GM19193 (cell line): Measurements from ENCODE around the gene LPP.

ENCODE experiments used
- POLR2A ChIP-seq: IDR thresholded peaks from 4 replicates; pipeline ENCODE4 v1.6.1; 2011; ENCODE audit not compliant: insufficient read depth, insufficient read length; ENCODE audit errors: extremely low read depth

Gene LPP

GRCh38 chr3:188489639-188490405, 335.9 kb downstream of the LPP start:
- TF ChIP-seq POLR2A, result no peak

DNA sequence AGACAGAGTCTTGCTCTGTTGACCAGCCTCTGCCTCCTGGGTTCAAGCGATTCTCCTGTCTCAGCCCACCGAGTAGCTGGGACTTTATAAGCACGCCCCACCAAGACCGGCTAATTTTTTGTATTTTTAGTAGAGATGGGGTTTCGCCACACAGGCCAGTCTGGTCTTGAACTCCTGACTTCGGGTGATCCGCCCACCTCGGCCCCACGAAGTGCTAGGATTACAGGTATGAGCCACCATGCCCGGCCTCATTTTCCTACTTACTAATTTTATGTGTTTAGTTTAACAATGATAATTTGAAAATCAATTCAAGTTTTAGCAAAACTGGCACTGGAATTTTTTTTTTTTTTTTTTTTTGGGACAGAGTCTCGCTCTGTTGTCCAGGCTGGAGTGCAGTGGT, 336.5 kb downstream of the LPP start:
- TF ChIP-seq POLR2A, result no peak

DNA sequence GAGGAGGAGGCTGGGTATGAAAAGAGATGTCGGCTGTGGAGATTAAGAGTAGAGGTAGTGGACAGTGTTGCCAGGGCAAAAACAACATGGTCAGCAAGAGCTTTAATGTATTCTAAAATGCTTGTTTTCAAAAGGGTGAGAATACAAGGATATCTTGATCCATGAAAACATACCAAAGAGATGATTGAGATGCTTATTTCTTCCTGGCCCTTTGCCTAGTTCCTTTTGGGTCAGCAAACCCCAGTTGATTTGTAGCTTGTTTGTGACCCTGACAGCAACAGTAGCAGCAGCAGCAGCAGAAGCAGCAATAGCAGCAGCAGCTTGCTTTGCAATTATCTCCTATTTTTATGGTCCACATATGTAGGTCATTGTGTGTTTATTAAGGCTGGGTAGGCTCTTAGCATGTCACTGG, 337.3 kb downstream of the LPP start:
- no peak for TF ChIP-seq POLR2A

- no peak for TF ChIP-seq POLR2A
Measured at GRCh38 chr3:188496390-188496789, 342.4 kb downstream of the LPP start.

DNA sequence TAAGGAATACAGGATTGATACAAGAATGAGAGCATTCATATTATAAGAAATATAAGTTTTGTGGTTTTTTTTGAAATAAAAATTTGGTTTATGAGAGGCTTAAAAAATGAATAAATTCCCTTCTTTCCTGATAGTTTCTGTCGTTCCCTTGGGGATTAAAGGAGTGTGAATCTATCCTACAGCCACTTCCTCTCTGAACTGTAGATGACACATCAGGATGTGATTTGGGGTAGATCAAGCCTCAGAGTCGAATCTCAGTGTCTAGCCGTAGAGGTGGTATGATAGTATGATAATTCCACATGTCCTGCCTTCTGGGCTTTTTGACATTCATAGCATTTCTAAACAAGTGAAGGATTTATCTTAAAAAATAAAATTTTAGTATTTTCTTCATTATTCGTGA, 343.1 kb downstream of the LPP start:
- TF ChIP-seq POLR2A, result no peak

DNA sequence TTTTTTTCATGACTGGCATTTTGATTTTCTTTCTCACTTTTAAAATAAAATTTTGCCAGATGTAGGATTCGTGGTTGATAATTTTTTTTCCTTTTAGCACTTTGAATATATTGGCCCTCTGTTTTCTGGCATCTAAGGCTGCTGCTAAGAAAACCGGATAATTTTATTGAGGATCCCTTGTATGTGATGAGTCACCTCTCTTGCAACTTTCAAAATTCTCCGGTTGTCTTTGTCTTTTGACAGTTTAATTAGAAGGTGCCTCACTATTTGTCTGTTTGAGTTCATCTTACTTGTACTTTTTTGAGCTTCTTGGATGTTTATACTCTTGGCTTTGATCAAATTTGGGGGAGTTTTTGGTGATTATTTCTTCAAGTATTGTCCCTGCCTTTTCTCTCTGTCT, 349.7 kb downstream of the LPP start:
- no peak for TF ChIP-seq POLR2A

GRCh38 chr3:188505151-188505550, 351.2 kb downstream of the LPP start:
- TF ChIP-seq POLR2A, result no peak

DNA sequence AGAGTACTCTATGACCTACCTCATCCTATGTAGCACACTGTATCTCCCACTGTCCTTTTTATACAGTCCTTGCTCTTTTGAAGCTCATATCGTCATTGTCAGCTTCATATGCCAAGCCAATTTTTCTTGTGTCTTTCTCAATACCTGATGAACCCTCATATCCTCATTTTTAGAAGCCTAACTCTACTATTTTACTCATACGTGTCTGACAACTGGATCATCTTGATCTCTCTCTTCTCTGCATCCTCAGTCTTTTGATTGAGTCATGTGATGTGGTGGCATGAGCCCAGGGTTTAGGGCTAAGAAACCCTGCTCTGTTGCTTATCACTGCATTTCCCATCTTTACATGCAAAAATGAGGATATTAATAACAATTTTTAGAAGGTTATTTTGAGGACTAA, 352.0 kb downstream of the LPP start:
- TF ChIP-seq POLR2A, result no peak

DNA sequence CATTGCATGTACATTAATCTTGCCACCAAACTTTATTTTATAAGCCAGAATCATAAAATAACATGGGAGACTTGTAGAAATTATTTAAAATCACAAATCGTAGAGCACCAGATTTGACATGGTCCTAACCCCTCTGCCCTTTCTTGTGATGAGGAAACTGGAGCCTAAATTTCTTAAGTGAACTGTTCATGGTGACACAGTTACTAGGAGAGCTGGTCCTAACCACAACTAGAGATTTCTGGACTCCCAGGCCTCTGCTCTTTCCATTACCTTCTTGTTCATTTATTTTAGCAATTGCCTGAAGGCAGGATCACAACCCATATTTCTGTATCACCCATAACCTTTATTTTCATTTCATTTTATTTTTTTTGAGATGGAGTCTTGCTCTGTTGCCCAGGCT, 352.5 kb downstream of the LPP start:
- TF ChIP-seq POLR2A, result no peak

DNA sequence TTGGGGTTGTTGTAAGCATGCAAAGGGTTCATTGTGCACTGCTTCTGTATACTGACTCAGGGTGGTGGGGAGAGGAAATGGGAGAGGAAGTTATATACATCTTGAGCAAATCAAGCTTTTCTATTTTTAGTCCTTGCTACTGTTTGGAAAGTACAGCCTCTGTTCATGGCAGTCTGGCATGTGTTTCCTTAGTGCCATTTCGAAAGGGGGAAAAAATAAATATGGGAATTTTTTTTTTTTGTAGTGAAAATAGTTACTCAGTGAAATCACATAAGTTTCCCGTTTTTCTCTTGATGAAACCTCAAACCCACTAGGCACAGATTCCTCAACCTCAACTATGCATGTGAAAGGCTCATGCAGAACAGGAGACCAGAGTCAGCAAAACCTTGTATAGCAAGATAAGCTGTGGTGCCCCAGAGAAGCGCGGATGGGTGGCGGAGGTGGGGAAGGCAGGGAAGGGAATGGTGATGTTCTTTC, 353.3 kb downstream of the LPP start:
- TF ChIP-seq POLR2A, result no peak

DNA sequence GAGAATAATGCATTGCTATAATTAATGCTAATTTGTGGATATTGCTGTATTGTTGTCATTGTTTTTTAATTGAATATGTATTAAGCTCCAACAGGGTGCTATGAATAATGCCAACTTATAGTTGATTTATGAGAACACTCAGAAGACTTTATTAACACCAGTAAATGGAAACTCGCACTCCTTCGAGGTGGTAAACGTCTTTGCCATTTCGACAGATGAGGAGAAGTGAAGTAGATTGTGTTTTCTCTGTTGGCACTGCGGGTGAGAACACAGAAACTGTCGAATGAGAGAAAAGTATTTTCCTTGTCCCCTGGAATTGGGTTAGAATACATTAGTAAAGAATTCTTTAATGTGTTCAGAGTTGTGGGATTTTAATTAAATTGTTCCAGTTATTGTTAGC, 354.5 kb downstream of the LPP start:
- TF ChIP-seq POLR2A, result no peak

DNA sequence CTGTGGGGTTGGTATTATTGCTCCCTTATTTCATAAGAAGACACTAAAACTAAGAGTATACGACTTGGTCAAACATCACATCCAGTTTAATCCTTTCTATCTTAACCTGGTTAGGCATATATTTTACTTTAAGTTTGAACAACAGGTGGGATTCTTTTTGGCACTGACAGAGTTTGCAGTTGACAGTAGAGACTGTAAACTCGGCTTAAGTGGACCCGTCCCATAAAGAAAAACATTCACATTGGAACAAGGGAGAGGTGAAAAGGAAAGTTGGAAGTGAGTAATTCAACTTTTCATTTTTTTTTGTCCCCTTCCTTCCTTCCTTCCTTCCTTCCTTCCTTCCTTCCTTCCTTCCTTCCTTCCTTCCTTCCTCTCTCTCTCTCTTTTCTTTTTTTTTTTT, 355.4 kb downstream of the LPP start:
- TF ChIP-seq POLR2A, result no peak

DNA sequence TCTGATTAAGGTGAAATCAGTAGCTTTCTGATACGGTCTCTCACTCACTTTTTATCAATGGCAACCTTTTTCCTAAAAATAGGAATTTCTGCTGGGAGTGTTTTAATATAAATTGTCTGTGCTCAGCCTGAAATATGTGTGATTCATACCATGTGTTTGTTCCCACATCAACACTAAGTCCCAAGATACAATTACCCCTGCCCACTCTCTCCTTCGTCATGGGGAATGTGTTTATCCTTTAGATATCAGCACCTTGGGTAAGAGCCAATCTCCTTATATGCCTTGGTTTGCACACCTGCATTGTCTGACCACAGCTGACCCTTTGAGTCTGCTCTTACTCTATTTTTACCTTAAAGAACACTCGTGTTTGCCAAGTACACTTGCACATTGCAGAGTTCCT, 356.4 kb downstream of the LPP start:
- TF ChIP-seq POLR2A, result no peak

DNA sequence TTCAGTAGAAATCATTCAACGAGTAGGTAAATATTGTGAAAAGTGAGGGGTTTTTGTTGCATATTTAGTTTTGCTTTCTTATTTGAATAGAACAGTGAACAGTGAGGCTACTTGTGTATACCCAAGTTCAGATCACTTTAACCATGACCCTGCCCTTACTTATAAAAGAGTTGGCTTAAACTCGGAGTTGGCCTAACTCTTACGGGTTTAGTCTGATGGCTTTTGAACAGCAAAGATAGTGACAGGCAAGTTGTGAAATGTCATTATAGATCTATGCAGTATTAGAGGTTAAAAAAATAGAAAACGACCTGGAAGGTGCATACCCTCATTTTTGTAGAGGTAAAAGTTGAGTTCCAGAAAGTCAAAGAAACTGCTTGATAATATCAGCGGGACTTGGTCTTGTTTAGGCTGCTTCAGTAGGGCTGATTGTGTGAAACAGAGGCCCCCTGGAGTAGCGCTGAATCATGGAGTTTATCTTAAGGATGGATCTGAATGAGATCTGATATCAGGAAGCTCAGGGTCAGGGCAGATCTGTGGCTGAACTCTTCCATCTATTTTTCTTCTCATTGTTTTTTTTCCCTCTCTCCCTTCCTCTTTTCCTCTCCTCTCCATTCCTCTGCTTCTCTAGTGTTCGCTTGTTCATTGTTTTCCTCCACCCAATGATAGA, 359.8 kb downstream of the LPP start:
- no peak for TF ChIP-seq POLR2A

DNA sequence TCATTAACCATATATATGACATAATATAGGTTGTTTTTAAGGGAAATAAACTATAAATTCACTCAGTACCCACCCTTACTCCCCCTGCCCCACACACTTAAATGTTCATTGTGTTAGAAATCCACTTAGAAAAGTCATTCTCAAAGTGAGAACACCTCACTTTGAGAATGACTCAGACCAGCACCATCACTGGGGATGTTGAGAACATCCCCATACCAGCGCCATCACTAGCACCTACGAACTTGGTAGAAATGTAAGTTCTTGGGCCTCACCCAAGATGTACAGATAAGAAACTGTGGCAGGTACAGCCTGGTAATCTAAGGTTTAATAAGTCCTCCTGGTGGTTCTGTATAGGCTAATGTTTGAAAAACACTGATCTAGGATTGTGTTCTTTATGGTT, 362.6 kb downstream of the LPP start:
- no peak for TF ChIP-seq POLR2A

GRCh38 chr3:188518416-188518815, 364.5 kb downstream of the LPP start:
- TF ChIP-seq POLR2A, result no peak
